A549 (cell line): ENCODE data around the gene VPS4A. TPM values are rescaled to one million over a fixed set of nuclear protein-coding genes. Genes with fewer than 3 reads are reported as not detected.

Experiments
- ATAC-seq, 2 experiments: fragments of 200-7000 bp in 1 of 2; fragments of >200 bp in 1 of 2; cut with Nextera tagmentation in 1 of 2; cut with Tn5 transposase in 1 of 2; 3 replicates each; pipeline versions ENCODE4 v1.8.0 to v1.9.1; 2018 to 2020; ENCODE audit warnings: mild to moderate bottlenecking in 1 of 2, moderate library complexity in 1 of 2
- CTCF ChIA-PET: fragments of 300-600 bp; sonication (Branson Sonifier 250); formaldehyde crosslinking; extraction: SDS; loops from one replicate; lab custom pipeline; 2021; ENCODE audit warnings: antibody characterized with exemption, inconsistent platforms; lab: Yijun Ruan, JAX
- POLR2A ChIA-PET: fragments of 350-600 bp; formaldehyde crosslinking; extraction: SDS; loops from one replicate; lab custom pipeline; 2021; ENCODE audit warnings: antibody characterized with exemption, inconsistent platforms; lab: Yijun Ruan, JAX
- DNase-seq, 2 experiments: peaks; one replicate each; pipeline versions ENCODE4 v3.0.0 to v3.0.0-alpha.2; 2011 to 2016; ENCODE audit warnings: low read depth in 1 of 2, low spot score in 1 of 2
- FAIRE-seq: peaks from 2 replicates; lab custom pipeline; 2011; peaks lifted over from hg19 to GRCh38; lab: Jason Lieb, UNC
- H3K27ac ChIP-seq, 2 experiments: fragments of >200 bp; sonication (Bioruptor Twin); formaldehyde crosslinking; 3 replicates each; pipeline ENCODE4 v1.5.1; 2016 to 2017
- H3K4me1 ChIP-seq: fragments of >200 bp; sonication (Bioruptor Twin); formaldehyde crosslinking; 3 replicates; pipeline ENCODE4 v1.6.1; 2016
- H3K4me2 ChIP-seq: fragments of >200 bp; sonication (Bioruptor Twin); formaldehyde crosslinking; 3 replicates; pipeline ENCODE4 v1.6.1; 2016
- H3K4me3 ChIP-seq: fragments of >200 bp; sonication (Bioruptor Twin); formaldehyde crosslinking; 3 replicates; pipeline ENCODE4 v1.5.1; 2016
- H3K9me3 ChIP-seq: fragments of >200 bp; sonication (Bioruptor Twin); formaldehyde crosslinking; 3 replicates; pipeline ENCODE4 v1.6.1; 2016
- CBX8 ChIP-seq: fragments of 200-600 bp; sonication (generic); IDR thresholded peaks from 2 replicates; pipeline ENCODE4 v1.6.1; 2016
- ESRRA ChIP-seq: fragments of 150-350 bp; IDR thresholded peaks from 2 replicates; pipeline ENCODE4 v1.6.1; 2014; ENCODE audit warnings: mild to moderate bottlenecking, low read length, borderline replicate concordance
- FOXS1 ChIP-seq: fragments of 250-450 bp; sonication (Bioruptor Pico); IDR thresholded peaks from 2 replicates; pipeline ENCODE4 v1.5.0; 2020; ENCODE audit warnings: mild to moderate bottlenecking, moderate library complexity
- HOXB5 ChIP-seq: fragments of 250-450 bp; sonication (Bioruptor Pico); IDR thresholded peaks from 2 replicates; pipeline ENCODE4 v1.5.0; 2020; ENCODE audit warnings: mild to moderate bottlenecking, moderate library complexity
- JUNB ChIP-seq: fragments of >200 bp; sonication (Bioruptor Twin); formaldehyde crosslinking; IDR thresholded peaks from 2 replicates; pipeline ENCODE4 v1.6.1; 2016
- KDM1A ChIP-seq: fragments of 200-600 bp; sonication (generic); IDR thresholded peaks from 2 replicates; pipeline ENCODE4 v1.6.1; 2016; ENCODE audit warnings: low read depth, mild to moderate bottlenecking
- MAFK ChIP-seq: fragments of 450-650 bp; IDR thresholded peaks from 2 replicates; pipeline ENCODE4 v1.6.1; 2014; ENCODE audit not compliant: partially characterized antibody
- MYC ChIP-seq: IDR thresholded peaks from 2 replicates; pipeline ENCODE4 v1.6.1; 2012; ENCODE audit warnings: mild to moderate bottlenecking, inconsistent platforms, low read length, improper control_type of control experiment, borderline replicate concordance
- POLR2A ChIP-seq: IDR thresholded peaks from 2 replicates; pipeline ENCODE4 v1.6.1; 2012; ENCODE audit warnings: mild to moderate bottlenecking, low read length
- RAD21 ChIP-seq, 2 experiments: fragments of >200 bp in 1 of 2; sonication (Bioruptor Twin) in 1 of 2; formaldehyde crosslinking in 1 of 2; IDR thresholded peaks in 1 of 2; conservative IDR thresholded peaks in 1 of 2; 2 replicates in 1 of 2; 3 replicates in 1 of 2; pipeline ENCODE4 v1.6.1; 2012 to 2018; ENCODE audit warnings: inconsistent platforms in 1 of 2
- RARB ChIP-seq: fragments of 250-450 bp; sonication (Bioruptor Pico); IDR thresholded peaks from 2 replicates; pipeline ENCODE4 v1.8.0; 2021; ENCODE audit warnings: mild to moderate bottlenecking, moderate library complexity
- RFX5 ChIP-seq: fragments of 450-650 bp; IDR thresholded peaks from 2 replicates; pipeline ENCODE4 v1.7.1; 2014; ENCODE audit warnings: antibody characterized with exemption, mild to moderate bottlenecking, moderate library complexity
- RNF2 ChIP-seq: fragments of 200-600 bp; sonication (generic); IDR thresholded peaks from 2 replicates; pipeline ENCODE4 v1.6.1; 2016; ENCODE audit warnings: low read depth, mild to moderate bottlenecking, antibody characterized with exemption, moderate library complexity, borderline replicate concordance
- SREBF2 ChIP-seq: fragments of 450-650 bp; IDR thresholded peaks from 2 replicates; pipeline ENCODE4 v1.6.1; 2014; ENCODE audit warnings: mild to moderate bottlenecking, moderate library complexity
- ZC3H11A ChIP-seq: fragments of 450-650 bp; IDR thresholded peaks from 2 replicates; pipeline ENCODE4 v1.6.1; 2014; ENCODE audit warnings: antibody characterized with exemption, mild to moderate bottlenecking
- ZNF302 ChIP-seq: fragments of 250-450 bp; sonication (Bioruptor Pico); IDR thresholded peaks from 2 replicates; pipeline ENCODE4 v1.9.0; 2021; ENCODE audit warnings: inconsistent platforms, mild to moderate bottlenecking, moderate library complexity
- ZSCAN20 ChIP-seq: fragments of 250-450 bp; sonication (Bioruptor Pico); IDR thresholded peaks from 2 replicates; pipeline ENCODE4 v1.8.0; 2022; ENCODE audit warnings: mild to moderate bottlenecking, moderate library complexity
- WGBS: methylation state at CpG from one replicate; pipeline ENCODE4 v1.1.6; 2017; ENCODE audit errors: missing lambda C conversion rate; 5-methylcytosine and 5-hydroxymethylcytosine counted together
- polyA plus RNA-seq, 4 experiments: library from polyadenylated mRNA; depleted of rRNA in 3 of 4; stranded (reverse); fragments of >200 nt; fragmentation: RNase III in 1 of 4; extraction: RNeasy Plus Mini Kit Qiagen cat#74134 plus additional on column Dnase treatment in 1 of 4; gene quantifications; 2 replicates in 3 of 4; 3 replicates in 1 of 4; pipeline ENCODE4 v1.2.3, GENCODE V29; 2011 to 2017
- TF ChIP-seq, protein P1 (sequence below): fragments of >200 bp; sonication (Bioruptor Twin); formaldehyde crosslinking; IDR thresholded peaks from 3 replicates; pipeline ENCODE4 v1.6.1; 2016
- TF ChIP-seq, protein P2 (sequence below): fragments of 250-450 bp; sonication (Bioruptor Pico); IDR thresholded peaks from 2 replicates; pipeline ENCODE4 v1.5.0; 2020; ENCODE audit warnings: low read depth, mild to moderate bottlenecking, moderate library complexity
- TF ChIP-seq, protein P3 (sequence below): fragments of 450-650 bp; IDR thresholded peaks from 2 replicates; pipeline ENCODE4 v1.6.1; 2014; ENCODE audit warnings: antibody characterized with exemption
- TF ChIP-seq, protein P4 (sequence below): IDR thresholded peaks from 2 replicates; pipeline ENCODE4 v1.6.1; 2012; ENCODE audit warnings: low read depth, borderline replicate concordance

Gene VPS4A
- polyA plus RNA-seq, 2 of the 4 experiments (the other 2 are of a cell fraction): 12.9 to 28.1 TPM

DNA sequence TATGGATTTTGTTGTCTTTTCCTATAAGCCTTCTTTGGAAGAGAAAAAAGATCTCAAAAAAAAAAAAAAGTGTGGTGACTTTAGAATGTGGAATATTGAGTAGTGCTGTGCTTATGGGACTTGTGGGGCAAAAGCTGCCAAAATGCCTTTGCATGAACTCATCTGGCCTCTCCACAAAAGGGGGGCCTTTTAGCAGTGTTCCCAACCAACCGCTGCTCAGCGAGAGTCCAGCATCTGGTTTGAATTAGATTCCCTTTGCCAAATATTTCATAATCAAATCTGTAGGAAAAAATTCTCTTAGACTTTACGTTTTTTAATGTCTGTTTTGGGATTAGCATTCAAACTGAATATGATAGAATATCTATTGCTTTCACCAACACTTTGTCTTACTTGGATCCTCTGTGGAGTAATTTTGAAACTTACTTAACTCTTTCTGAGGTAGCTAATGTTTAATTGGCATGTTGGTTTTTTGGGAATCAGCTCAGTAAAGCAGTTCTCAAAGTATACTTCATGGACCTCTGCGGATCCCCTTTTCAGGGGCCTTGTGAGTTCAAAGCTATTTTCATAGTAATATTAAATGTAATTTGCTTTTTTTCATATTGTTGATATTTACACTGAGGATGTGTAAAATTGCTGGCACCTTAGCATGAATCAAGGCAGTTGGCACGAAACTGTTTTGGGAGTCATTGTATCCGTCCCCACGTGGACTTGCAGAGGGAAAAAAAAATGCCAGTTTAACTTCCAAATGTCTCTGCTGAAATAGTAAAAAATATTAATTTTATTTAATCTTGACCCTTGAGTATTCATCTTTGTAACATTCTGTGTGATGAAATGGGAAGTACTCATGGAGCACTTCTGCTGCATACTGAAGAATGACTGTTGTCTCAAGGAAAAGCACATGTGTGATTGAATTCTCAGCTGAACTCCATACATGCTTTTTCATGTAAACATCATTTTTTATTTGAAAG is 34.7 kb upstream of the VPS4A start:
- H3K4me3 ChIP-seq: no peak overlapping the region
- CTCF ChIA-PET: interaction anchor here (0.6 to 2.1 kb wide), 5 partner anchors 10 to 126 kb away, joined by 3 to 7 read pairs (median 5); no protein-coding TSS in a partner anchor
- H3K4me2 ChIP-seq: no peak overlapping the region
- POLR2A ChIA-PET: interaction anchor here (0.7 kb wide), 1 partner anchor 27 kb away, joined by 5 read pairs; no protein-coding TSS in a partner anchor
- H3K27ac ChIP-seq: no peak overlapping the region
- DNase-seq (no peak), ATAC-seq (no peak), FAIRE-seq (no peak)
- no peak for TF ChIP-seq ZNF302 (CRISPR knock-in tag)
- no peak for TF ChIP-seq ZSCAN20 (CRISPR knock-in tag)
- no peak for TF ChIP-seq CBX8
- no peak for TF ChIP-seq HOXB5
- TF ChIP-seq, protein P1, sequence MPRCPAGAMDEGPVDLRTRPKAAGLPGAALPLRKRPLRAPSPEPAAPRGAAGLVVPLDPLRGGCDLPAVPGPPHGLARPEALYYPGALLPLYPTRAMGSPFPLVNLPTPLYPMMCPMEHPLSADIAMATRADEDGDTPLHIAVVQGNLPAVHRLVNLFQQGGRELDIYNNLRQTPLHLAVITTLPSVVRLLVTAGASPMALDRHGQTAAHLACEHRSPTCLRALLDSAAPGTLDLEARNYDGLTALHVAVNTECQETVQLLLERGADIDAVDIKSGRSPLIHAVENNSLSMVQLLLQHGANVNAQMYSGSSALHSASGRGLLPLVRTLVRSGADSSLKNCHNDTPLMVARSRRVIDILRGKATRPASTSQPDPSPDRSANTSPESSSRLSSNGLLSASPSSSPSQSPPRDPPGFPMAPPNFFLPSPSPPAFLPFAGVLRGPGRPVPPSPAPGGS: no peak
- TF ChIP-seq SREBF2: no peak
- TF ChIP-seq POLR2A: no peak
- TF ChIP-seq, protein P2, sequence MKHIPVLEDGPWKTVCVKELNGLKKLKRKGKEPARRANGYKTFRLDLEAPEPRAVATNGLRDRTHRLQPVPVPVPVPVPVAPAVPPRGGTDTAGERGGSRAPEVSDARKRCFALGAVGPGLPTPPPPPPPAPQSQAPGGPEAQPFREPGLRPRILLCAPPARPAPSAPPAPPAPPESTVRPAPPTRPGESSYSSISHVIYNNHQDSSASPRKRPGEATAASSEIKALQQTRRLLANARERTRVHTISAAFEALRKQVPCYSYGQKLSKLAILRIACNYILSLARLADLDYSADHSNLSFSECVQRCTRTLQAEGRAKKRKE (CRISPR knock-in tag): no peak
- no peak for TF ChIP-seq ZC3H11A
- TF ChIP-seq, protein P3, sequence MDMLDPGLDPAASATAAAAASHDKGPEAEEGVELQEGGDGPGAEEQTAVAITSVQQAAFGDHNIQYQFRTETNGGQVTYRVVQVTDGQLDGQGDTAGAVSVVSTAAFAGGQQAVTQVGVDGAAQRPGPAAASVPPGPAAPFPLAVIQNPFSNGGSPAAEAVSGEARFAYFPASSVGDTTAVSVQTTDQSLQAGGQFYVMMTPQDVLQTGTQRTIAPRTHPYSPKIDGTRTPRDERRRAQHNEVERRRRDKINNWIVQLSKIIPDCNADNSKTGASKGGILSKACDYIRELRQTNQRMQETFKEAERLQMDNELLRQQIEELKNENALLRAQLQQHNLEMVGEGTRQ: no peak
- TF ChIP-seq MYC: no peak
- no peak for TF ChIP-seq MAFK
- TF ChIP-seq FOXS1 (CRISPR knock-in tag): no peak
- TF ChIP-seq KDM1A: no peak
- no peaks in the 10 kb centered on the region for H3K9me3 ChIP-seq
- no peaks in the 10 kb centered on the region for H3K4me1 ChIP-seq
- WGBS: 87% methylated on average over 7 of the region's 7 CpGs

DNA sequence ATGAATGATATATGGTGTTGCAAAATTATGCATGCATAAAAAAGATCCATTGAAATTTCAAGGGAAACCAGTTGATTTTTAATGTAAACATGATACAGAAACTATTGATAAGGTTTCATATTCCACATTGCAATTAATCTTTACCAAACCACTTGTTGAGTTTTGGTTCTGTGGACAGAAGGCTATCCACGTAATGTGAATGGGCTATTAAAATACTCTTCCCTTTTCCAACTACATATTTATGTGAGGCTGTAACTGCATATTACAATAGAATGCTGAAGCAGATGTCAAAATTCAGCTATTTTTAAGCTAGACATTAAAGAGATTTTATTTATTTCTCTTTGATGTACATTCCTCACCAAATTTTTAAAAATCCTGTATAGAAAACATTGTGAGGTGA is 33.7 kb upstream of the VPS4A start:
- ChIA-PET CTCF (interaction anchor here (1.0 to 1.5 kb wide), 3 partner anchors 38 to 127 kb away, joined by 3 to 5 read pairs (median 4); no protein-coding TSS in a partner anchor), POLR2A (no interaction called here)
- Histone ChIP-seq H3K9me3 (no peaks in the 10 kb centered on the region), H3K4me1 (no peaks in the 10 kb centered on the region), H3K27ac (no peak overlapping the region), H3K4me2 (no peak overlapping the region), H3K4me3 (no peak overlapping the region)
- no peak for DNase-seq
- FAIRE-seq: no peak
- ATAC-seq: no peak
- TF ChIP-seq RFX5 (no peak), ZSCAN20 (CRISPR knock-in tag) (no peak), JUNB (no peak), RARB (CRISPR knock-in tag) (no peak), ZNF302 (CRISPR knock-in tag) (no peak), CBX8 (no peak), RAD21 (conservative IDR thresholded peaks at IDR 0.05 in 1 of 2, IDR thresholded peaks at IDR 0.05 in 1 of 2) (no peak), ESRRA (no peak), HOXB5 (no peak), RNF2 (no peak), FOXS1 (CRISPR knock-in tag) (no peak)
- TF ChIP-seq, protein P4, sequence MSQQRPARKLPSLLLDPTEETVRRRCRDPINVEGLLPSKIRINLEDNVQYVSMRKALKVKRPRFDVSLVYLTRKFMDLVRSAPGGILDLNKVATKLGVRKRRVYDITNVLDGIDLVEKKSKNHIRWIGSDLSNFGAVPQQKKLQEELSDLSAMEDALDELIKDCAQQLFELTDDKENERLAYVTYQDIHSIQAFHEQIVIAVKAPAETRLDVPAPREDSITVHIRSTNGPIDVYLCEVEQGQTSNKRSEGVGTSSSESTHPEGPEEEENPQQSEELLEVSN: no peak
- 83% methylated on average over 1 of the region's 1 CpG for WGBS
